NCI-H2227 (cell line): ENCODE data around the gene TRIM69.
A peak's percentile ranks its signal among the peaks of the same experiment; 100 is the strongest.
"Not testable (repeated sequence)": the region's sequence is repeated elsewhere in the genome, so short reads cannot be mapped to it uniquely, and the experiment has no call there.

ENCODE experiments used
- DNase-seq: peaks from one replicate; lab custom pipeline; 2025; ENCODE audit not compliant: unreplicated experiment; lab: John Stamatoyannopoulos, UW

The TRIM69 gene

DNA sequence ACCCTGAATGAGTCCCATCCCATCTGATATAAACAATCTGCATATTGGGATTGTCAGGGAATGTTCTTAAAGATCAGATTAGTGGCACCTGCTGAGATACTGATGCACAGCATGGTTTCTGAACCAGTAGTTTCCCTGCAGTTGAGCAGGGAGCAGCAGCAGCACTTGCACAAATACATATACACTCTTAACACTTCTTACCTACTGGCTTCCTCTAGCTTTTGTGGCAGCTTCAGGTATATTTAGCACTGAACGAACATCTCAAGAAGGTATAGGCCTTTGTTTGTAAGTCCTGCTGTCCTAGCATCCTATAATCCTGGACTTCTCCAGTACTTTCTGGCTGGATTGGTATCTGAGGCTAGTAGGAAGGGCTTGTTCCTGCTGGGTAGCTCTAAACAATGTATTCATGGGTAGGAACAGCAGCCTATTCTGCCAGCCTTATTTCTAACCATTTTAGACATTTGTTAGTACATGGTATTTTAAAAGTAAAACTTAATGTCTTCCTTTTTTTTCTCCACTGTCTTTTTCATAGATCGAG is 20.5 kb upstream of the TRIM69 start:
- no peak for DNase-seq

DNA sequence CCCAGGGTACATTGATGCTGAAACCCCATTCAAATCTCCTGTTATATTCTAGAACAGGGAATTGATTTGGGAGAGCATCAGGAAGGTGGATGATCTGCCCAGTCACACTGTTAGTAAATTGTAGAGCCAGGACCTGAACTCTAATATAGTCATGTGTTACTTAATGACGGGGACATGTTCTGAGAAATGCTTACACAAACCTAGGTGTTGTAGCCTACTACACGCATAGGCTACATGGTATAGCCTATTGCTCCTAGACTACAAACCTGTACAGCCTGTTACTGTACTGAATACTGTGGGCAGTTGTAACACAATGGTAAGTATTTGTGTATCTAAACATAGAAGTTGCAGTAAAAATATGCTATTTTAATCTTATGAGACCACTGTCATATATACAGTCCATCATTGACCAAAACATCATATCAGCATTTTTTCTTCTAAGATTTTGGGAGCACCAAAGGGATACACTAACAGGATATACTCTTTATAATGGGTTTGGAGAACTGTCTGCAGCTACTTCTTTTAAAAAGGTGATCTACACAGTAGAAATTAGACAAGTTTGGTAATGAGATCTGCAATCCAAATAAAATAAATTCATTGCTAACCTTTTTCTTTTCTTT is 19.2 kb upstream of the TRIM69 start:
- no peak for DNase-seq

DNA sequence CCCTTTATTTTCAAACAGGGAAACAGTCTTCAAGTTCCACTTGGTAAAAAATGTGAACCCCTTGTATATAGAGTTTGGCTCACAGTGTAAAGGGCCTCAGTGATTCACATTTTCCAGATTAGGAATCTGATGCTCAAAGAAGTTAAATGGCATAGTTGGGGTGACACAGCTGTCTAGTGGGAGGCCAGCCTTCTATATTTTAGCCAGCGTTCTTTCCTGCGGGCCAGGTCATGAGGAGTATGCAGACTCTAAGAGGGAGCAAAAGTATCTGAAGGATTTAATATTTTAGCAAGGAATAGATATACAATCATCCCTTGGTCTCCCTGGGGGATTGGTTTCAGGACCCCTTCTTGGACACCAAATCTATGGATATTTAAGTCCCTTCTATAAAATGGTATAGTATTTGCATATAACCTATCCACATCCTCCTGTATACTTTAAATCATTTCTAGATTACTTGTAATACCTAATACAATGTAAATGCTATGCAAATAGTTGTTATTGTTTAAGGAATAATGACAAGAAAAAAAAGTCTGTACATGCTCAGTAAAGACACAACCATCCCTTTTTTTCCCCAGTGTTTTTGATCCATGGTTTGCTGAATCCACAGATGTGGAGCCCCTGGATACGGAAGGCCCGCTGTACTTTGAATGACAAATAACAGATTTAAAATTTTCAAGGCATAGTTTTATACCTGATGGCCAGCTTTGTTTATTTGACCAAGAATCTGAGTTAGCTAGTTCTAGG is 18.0 kb upstream of the TRIM69 start:
- DNase-seq: no peak

DNA sequence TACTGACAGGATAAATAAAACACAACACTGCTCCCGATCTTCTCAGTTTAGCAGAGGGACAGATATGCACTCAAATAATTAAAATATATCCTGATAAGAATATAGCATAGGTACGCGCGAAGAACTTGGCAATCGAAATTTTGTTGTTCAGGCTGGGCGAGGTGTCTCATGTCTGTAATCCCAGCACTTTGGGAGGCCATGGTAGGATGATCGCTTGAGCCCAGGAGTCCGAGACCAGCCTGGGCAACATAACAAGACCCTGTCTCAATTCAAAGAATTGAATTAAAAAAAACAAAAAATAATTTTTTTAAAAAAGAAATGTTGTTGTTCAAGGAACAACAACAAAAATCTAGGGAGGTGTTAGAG is 17.4 kb upstream of the TRIM69 start:
- no peak for DNase-seq

DNA sequence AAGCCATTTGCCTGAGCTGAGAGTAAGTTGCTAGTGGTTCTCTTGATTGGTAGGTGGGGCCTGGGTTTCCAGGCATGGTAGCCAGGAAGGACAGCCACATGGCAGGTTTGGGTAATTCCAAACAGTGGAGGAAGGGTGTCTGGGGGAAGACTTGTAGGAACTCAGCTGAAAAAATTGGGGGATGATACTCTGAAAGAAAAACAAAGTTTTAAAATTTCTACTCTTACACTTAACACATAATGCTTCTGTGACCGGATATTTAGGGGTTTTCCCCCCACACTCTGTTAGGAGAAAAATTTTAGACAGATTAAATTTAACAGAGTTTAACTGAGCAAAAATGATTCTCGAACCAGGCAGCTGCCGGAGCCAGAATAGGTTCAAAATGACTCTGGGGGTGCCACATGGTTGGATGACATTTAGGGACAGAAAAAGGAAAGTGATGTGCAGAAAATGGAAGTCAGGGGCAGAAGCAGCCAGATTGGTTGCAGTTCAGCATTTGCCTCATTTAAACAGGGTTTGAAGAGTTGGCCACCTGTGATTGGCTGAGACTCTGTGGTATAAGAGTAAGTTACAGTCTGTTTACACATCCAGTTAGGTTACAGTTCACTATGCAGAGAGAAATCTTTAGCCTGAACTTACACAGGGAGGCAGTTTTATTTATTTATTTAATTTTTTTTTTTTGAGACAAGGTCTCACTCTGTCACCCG is 16.9 kb upstream of the TRIM69 start:
- no peak for DNase-seq

DNA sequence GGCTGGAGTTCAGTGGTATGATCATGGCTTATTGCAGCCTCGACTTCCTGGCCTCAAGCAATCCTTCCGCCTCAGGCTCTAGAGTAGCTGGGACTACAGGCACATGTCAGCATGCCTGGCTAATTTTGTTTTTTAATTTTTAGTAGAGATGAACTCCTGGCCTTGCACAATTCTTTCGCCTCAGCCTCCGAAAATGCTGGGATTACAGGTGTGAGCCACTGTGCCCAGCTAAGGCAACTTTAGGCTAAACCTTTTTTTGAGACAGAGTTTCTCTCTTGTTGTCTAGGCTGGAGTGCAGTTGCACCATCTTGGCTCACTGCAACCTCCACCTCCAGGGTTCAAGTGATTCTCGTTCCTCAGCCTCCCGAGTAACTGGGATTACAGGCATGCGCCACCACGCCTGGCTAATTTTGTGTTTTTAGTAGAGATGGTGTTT is 16.3 kb upstream of the TRIM69 start:
- DNase-seq: not testable (repeated sequence)

DNA sequence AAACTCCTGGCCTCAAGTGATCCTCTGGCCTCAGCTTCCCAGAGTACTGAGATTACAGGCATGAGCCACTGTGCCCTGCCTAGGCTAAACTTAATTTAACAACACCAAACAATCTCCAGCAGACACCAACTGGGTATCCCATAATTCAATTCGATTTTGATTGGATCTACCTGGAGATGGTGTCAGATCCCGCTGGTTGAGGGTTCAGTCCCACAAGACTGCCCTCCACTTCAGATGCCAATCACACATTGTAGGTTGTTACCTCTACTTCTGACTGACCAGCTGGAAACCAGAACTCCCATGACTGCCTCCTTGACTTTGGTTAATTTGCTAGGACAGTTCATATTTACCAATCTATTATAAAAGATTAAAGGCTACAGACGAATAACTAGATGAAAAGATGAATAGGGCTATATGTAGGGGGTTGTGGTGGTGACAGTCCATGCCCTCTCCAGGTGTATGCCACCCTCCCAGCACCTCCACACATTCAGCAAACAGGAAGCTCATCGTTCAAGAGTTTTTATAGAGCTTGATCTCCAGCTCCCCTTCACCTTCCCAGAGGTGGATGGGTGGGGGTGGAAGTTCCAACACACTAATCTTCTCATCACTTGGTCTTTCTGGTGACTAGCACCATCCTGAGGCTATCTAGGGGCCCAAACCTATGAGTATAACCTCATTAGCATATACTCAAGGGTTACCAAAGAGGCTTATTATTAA is 15.7 kb upstream of the TRIM69 start:
- no peak for DNase-seq

DNA sequence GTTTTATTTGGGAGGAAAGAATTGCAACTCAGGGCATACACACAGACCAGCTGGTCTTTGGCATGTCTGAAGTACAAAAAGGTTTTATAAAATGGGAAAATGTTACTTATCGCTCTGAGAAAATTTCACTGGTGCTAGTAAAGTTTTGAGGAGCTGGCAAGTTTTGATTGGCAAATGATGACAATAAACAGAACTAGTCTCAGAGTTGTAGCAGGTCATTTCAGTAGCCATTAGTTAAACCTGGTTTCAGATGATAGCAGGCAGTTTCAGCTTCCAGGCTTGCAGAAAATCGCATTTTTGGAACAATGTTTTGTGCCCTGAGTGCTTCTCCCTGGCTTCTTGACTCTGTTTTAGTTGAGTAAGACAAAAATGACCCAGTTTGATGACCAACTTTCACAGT is 14.3 kb upstream of the TRIM69 start:
- no peak for DNase-seq

DNA sequence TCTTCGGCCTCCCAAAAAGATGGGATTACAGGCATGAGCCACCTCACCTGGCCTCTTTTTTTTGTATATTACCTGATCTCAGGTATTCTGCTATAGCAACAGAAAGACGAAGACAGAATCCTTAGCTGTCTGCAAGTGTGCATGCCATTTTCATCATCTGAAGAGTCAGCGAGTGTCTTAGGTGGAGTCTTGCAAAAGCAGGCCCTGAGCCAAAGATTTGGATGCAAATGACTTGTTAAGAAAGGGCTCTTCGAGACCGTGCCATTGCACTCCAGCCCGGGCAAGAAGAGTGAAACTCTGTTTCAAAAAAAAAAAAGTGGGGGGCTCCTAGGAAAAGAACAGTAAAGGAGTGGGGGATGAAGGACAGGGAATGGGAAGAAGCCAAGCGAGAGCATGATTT is 10.2 kb upstream of the TRIM69 start:
- no peak for DNase-seq

DNA sequence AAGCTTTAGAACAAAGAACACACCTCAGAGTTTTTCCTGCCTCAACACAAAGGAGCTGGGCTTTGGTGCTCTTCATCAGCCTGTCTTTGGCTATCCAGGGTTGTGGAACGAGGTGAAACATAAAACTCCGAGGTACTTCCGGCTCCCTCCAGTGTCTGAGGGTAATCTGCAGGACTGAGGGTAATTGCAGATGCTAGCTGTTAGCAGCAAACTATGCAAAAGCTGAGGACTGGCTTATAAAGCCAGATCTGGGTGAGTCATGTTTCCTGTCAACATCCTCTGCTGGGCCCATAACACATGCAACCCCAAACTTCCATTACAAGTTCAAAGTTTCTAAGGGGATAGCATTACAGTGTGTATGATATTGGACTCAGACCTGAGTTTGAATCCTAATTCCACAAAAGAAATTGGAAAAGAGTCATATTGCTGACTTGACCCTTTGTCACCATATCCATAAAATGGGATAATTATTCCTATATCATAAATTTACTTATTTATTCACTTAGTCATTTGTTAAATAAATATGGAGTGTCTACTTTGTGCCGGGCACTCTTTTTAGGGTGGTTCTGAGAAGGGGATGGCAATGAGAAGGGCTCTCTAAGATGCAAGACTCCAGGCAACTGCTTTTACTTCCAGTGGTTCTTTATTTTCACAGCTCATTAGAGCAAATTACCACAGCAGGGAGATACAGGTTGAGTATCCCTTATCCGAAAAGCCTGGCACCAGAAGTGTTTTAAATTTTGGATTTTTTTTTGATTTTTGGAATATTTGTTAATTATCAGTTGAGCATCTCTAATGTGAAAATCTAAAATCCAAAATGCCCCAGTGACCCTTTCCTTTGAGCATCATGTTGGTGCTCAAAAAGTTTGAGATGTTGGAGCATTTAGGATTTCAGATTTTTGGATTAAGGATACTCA is 9.5 kb upstream of the TRIM69 start:
- DNase-seq: peak; percentile 13

DNA sequence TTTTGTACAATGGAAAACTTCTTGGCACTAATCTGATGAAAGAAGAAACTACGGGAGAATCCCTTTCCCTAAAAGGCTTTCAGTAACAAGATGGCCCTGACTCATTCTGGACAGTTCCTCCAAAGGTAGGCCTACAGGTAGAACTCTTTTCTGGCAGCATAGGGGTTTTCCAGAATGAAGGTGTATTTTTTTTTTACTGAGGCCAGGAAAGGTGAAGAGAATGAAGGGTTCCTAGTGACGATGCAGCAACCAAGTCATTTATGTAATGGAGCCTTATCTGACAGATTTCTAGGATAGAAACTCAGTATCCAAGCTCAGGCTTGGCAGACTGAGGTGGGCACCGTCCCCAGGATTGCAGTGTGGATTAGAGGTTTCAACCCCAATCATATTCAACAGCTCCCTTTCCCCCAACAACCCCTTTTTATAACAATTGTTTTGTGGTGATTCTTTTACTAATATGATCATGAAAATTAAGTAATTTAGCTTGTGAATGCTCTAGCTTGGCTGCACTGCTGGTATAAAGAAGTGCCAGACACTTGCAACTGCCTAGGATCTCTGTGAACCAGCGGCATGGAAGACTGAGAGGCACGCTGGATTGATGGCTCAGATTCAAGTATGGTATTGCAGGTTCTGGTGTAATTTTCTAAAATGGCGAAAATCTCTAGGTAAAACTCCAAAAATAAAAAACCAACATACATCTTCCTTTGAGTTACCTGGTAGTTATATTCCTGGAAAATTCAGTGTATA is 8.7 kb upstream of the TRIM69 start:
- DNase-seq: no peak

DNA sequence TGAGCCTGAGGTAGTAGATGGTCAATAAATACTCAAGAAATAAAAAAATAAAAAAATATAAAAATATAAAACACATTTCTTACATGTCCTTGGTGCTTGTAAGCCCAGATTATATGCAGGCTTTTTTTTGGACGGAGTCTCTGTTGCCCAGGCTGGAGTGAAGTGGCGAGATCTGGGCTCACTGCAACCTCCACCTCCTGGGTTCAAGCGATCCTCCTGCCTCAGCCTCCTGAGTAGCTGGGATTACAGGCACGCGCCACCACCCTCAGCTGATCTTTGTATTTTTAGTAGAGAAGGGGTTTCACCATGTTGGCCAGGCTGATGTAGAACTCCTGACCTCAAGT is 8.1 kb upstream of the TRIM69 start:
- not testable (repeated sequence) for DNase-seq

DNA sequence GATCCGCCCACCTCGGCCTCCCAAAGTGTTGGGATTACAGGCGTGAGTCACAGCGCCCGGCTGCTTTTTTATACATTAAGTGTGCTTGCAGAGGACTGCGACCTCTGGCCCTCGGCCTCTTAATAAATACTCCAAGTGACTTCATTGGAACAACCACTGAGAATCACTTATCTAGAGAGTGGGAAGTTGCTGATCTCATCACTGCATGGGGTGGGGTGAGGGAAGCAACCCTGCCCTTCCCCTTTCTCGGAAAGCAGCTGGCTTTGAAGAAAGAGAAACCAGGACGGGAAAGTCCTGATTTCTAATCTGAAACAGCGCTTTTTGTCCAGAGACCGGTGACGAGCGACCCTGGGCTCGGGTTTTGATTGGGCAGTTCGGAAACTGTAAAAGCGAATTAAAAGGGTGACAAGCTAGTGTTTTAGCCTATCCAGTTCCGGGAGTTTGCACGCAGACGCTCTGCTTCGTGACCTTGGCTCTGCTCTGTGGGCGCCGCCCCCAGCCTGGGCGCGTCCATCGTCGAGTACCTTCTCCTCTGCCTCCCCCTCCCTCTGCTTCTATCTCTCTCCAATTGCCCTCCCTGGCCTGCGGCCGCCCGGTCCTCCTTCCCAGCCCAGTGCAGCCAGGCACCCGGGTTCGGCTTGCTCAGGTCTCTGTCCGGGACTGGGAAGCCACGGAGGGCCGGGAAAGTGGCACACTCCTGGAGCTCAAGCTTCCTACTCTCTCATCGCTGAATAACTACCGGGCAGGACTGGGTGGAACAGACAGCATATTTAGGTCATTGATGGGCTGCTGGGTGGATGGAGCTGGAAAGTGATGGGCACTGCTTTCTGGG is 7.5 kb upstream of the TRIM69 start:
- DNase-seq: peak; percentile 95

DNA sequence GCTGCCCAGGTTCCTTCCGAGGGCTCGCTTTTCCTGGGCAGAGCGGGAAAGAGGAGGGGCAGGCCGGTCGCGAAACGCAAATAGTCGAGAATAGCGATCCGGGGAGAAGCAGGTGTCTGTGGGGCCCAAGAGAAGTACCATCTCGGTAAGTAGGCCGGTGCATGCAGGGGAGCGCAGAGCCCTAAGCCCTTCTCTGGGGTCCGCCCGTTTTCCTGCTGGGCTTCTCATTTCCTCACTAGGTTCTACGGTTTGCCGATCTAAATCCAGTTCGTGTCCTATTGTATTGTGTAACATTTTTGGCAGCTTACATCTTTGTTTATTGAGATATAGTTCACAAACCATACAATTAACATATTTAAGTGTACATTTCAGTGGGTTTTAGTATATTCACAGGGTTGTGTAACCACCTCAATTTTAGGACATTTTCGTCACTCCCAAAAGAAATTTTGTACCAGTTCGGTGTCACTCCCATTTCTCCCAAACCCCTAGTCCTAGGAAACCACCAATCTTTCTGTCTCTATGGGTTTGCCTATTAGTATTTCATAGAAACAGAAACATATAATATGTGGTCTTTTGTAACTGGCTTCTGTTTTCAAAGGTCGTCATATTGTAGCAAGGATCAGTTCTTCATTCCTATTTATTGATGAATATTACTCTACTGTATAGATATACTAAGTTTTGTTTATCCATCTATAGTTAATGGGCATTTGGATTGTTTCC is 6.8 kb upstream of the TRIM69 start:
- peak; percentile 60 for DNase-seq

DNA sequence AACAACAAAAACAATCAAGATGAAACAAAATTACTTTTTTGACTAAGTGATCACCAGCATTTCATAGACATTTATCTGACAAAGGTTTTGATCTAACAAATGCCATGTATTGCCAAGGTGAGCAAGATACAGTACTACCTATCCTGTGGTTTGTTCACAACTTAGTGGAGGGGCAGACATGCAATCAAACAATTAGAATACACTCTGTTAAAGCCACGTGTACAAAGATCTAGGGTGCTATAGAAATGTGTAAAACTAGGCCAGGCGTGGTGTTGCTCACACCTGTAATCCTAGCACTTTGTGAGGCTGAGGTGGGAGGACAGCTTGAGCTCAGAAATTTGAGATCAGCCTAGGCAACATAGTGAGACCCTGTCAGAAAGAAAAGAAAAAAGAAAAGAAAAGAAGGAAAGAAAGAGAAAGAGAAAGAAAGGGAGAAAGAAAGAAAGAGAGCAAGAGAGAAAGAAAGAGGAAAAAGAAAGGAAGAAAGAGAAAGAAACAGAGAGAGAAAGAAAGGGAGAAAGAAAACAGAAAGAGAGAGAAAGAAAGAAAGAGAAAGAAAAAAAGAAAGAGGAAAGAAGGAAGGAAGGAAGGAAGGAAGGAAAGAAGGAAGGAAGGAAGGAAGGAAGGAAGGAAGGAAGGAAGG is 1.4 kb upstream of the TRIM69 start:
- no peak for DNase-seq

DNA sequence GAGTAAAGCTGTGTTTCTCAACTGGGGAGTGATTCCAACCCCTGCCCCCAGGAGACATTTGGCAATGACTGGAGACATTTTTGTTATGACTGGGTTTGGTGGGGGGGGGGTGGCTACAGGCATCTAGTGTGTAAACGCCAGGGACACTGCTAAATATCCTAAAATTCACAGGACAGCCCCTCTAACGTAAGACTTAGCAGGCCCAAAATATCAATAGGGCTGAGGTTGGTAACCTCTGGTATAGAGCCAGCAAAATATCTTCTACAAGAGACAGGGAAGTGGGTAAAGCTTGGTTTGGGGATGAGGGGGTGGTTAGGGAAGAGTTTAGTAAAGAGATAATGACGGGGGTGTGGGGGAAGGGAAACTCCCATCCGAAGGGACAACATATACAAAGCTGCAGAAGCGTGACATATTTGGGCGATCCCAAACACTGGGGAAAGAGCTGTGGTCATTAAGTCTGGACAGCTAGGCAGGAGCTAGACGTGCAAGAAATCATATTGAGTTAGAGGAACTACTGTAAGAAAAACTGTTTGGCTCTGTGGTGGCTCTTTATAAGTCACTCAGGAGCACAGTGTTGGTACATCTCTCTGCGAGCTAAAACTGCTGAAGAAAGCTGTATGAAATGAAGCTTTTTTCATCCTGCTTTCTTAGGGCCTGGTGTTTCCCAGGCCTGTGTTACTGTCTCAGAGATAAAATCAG is 697 bp upstream of the TRIM69 start:
- DNase-seq: no peak

DNA sequence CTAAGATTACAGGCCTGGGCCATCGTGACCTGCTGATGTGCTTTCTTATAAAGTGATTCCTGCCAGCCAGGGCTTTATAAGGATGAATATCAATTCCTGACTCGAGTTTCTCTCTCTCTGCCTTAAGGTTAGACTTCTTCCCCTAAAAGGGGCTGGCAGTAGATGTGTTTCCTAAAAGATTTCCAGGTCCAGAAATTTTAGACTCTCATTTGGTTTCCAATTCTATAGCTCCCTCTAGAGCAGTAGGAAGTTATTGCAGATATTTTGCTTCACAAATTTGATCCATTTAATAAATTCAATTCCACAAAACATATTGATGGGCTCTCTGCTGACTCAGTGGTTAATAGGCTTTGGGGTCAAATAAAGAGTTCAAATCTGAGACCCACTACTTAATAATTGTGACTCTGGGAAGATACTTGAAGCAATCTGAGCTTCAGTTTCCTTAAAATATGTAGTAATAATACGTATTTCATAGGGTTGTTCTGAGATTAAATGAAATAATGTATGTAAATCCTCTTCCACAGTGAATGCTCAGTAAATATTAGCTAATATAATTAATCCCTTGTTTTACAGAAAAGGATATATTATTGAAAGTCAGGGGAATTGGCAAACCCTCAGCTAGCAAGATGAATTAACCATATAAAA is 2.1 kb downstream of the TRIM69 start:
- DNase-seq: peak; percentile 37
